Ascending aorta (tissue), 2 donors: ENCODE data around the gene TAS1R3. TPM values are rescaled to one million over a fixed set of nuclear protein-coding genes. Genes with fewer than 3 reads are reported as not detected.

Source experiments
- DNase-seq, 2 donors: peaks; one replicate each; pipeline ENCODE4 v3.0.0-alpha.2; 2019; ENCODE audit warnings: low spot score in 2 of 2
- H3K27ac ChIP-seq, 2 donors: fragments of 200-600 bp; sonication (generic); one replicate each; pipeline ENCODE4 v1.5.1; 2016 to 2017; ENCODE audit warnings: mild to moderate bottlenecking in 1 of 2
- H3K27me3 ChIP-seq: fragments of 200-600 bp; sonication (generic); one replicate; pipeline ENCODE4 v1.5.1; 2017
- H3K36me3 ChIP-seq, 2 donors: fragments of 200-600 bp; sonication (generic); one replicate each; pipeline ENCODE4 v1.5.1; 2016
- H3K4me1 ChIP-seq, 2 donors: fragments of 200-600 bp; sonication (generic); one replicate each; pipeline ENCODE4 v1.5.1; 2016 to 2017; ENCODE audit warnings: mild to moderate bottlenecking in 1 of 2
- H3K4me3 ChIP-seq, 2 donors: fragments of 200-600 bp; sonication (generic); one replicate each; pipeline ENCODE4 v1.5.1; 2016 to 2017; ENCODE audit warnings: mild to moderate bottlenecking in 1 of 2
- H3K9me3 ChIP-seq, 2 donors: fragments of 200-600 bp; sonication (generic); one replicate each; pipeline ENCODE4 v1.5.1; 2016
- intact Hi-C: fragments of 100-400 bp; cut with DNase I; formaldehyde crosslinking; loops from one replicate; pipeline ENCODE4 v1.15.1; 2023
- total RNA-seq: library from RNA; depleted of rRNA; stranded (reverse); fragments of >200 nt; gene quantifications from one replicate; pipeline ENCODE4 v1.1.0, GENCODE V29; 2016
- TF ChIP-seq, protein P1 (sequence below), 3 experiments: fragments of 200-600 bp in 2 of 3; fragments of 450-650 bp in 1 of 3; sonication (generic) in 2 of 3; IDR thresholded peaks; one replicate each; pipeline ENCODE4 v1.5.1; 2016 to 2019; ENCODE audit warnings: antibody characterized with exemption in 3 of 3, mild to moderate bottlenecking in 1 of 3, moderate library complexity in 1 of 3

TAS1R3 gene
- total RNA-seq, 1 donor from 2014 or later = 2.7 TPM

DNA sequence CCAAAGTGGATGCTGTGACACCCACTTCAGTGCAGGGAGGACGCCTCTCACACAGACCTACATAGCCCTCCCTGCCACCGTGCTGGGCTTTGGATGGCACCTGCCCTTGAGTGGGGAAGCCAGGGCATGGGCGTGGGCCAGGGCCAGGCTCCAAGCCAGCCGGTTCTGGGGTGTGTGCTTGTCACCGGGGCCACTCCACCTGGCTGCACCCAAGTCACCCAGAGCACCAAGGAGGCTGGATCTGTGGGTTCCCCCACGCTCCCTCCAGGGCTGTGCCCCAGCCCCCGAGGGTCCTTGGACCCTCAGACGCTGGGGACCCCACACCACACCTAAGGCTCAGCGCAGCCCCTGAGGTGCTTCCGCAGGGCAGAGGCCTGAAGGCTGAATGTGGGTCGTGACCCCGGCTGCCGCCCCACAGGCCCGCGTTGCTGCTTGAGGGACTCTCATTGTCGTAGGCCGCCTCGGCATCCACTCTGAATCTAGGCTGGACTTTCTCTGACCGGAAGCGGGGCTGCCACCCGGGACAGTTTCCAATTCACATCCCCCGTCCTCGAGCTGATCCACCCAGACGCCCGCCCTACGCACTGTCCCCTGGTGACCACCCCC, 25.8 kb downstream of the TAS1R3 start:
- H3K27me3 ChIP-seq = no peaks in the 10 kb centered on the region
- intact Hi-C loops = no loop called here

DNA sequence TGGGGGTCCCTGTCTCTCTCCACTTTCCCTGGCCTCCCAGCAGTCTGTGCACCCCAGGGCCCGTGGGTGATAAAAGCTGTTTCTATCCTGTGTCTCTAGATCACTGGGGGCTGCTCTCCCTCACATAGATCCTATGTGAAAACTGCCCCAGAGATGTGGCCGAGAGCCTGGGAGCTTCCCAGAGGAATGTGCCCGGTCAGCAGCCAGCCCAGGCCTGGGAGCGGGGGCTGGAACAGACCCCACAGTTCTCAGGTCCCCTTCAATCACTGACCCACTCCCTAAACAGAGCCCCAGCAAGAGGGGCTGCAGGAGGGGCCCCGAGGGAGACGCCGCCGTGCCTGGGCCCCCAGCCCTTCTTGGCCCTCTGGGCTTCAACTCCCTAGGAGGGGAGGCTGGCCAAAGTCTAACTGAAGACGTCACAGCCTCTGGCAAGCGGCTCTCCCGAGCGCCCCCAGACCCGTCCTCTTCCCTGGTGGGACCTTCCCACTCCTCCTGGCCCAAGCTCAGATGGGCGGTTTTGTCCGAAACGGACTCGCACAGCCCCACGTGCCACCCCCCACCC, 26.9 kb downstream of the TAS1R3 start:
- H3K27ac ChIP-seq = peak overlapping the region; percentile 90 to 92
- H3K9me3 ChIP-seq = no peaks in the 10 kb centered on the region
- TF ChIP-seq, protein P1, sequence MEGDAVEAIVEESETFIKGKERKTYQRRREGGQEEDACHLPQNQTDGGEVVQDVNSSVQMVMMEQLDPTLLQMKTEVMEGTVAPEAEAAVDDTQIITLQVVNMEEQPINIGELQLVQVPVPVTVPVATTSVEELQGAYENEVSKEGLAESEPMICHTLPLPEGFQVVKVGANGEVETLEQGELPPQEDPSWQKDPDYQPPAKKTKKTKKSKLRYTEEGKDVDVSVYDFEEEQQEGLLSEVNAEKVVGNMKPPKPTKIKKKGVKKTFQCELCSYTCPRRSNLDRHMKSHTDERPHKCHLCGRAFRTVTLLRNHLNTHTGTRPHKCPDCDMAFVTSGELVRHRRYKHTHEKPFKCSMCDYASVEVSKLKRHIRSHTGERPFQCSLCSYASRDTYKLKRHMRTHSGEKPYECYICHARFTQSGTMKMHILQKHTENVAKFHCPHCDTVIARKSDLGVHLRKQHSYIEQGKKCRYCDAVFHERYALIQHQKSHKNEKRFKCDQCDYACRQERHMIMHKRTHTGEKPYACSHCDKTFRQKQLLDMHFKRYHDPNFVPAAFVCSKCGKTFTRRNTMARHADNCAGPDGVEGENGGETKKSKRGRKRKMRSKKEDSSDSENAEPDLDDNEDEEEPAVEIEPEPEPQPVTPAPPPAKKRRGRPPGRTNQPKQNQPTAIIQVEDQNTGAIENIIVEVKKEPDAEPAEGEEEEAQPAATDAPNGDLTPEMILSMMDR (IDR thresholded peaks at IDR 0.05) = no peak
- intact Hi-C loops = loop anchor here (2.0 kb wide), 1 partner anchor 17 kb away; the partner anchor contains the start of gene AURKAIP1
- no peaks in the 10 kb centered on the region for H3K27me3 ChIP-seq
- peak overlapping the region; percentile 54 to 65 for H3K4me3 ChIP-seq
- peaks cover 30 to 69% of the 10 kb centered on the region in 2 donors for H3K4me1 ChIP-seq
- H3K36me3 ChIP-seq = peaks cover 14 to 19% of the 10 kb centered on the region in 2 donors
- no peak for DNase-seq

More for the DNA sequence above, 25.8 kb downstream of the TAS1R3 start:
- H3K36me3 ChIP-seq = peaks cover 14 to 19% of the 10 kb centered on the region in 2 donors
- H3K9me3 ChIP-seq = no peaks in the 10 kb centered on the region
- H3K27ac ChIP-seq = peak overlapping the region; percentile 90 to 92
- H3K4me1 ChIP-seq = peaks cover 30 to 73% of the 10 kb centered on the region in 2 donors
- DNase-seq = no peak
- peak overlapping the region; percentile 54 to 65 for H3K4me3 ChIP-seq
- TF ChIP-seq, protein P1 (IDR thresholded peaks at IDR 0.05) = no peak

DNA sequence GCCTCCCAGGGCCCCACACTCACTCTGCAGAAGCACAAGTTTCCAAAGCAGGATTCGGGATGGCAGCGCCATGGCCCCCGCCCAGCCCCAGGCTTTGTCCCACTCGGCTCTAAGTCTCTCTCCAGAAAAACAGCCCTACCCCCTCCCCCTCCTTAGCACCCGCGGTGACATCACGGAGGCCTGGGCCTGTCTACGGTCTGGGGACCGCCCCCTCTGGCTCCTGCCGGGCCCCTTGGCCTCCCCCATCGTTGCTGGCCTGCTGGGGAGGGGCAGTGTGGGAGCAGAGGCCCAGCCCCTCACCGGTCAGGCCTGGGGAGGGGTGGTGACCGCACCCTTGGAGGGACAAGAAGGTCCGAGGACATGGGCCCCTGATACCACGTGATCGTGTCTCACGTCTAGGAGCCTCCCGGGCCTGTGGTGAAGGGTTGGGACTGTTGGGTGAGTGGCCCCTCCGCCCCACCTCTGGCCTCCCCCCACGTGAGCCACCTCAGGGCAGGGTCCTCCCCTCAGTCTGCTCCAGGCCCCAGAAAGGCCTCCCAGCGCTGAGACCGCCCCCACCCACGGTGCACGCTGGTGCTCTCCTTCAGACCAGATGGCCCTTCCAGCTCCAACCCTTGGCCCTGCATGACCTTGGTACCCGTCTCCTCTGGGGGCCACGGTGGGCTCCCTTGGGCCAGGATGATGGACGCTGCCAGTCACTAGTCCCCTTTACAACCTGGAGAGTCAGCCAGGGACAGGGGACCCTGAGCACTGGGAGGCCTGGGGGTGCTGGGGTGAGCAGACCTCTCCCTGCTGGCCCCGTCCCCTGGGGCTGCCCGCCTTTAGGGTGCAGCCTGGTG, 27.6 kb downstream of the TAS1R3 start, which contains the start of gene MXRA8:
Gene MXRA8, minus strand, starts transcription at position 123 of the 839 bp plus-strand sequence. Its CDS starts 51 bp downstream, at position 72.
- peak within 1 kb of the TSS; percentile 54 to 65 for H3K4me3 ChIP-seq
- peaks cover 12 to 13% of the 10 kb centered on the region in 2 donors for H3K36me3 ChIP-seq
- no peaks in the 10 kb centered on the region for H3K9me3 ChIP-seq
- no peaks in the 10 kb centered on the region for H3K27me3 ChIP-seq
- intact Hi-C loops = loop anchor here (2.0 kb wide), 1 partner anchor 16 kb away; the partner anchor contains the start of gene AURKAIP1
- peak; percentile 51 to 87 for DNase-seq
- H3K27ac ChIP-seq = peak within 1 kb of the TSS; percentile 90 to 92
- H3K4me1 ChIP-seq = peaks cover 30 to 65% of the 10 kb centered on the region in 2 donors
- TF ChIP-seq, protein P1 (IDR thresholded peaks at IDR 0.05) = no peak

DNA sequence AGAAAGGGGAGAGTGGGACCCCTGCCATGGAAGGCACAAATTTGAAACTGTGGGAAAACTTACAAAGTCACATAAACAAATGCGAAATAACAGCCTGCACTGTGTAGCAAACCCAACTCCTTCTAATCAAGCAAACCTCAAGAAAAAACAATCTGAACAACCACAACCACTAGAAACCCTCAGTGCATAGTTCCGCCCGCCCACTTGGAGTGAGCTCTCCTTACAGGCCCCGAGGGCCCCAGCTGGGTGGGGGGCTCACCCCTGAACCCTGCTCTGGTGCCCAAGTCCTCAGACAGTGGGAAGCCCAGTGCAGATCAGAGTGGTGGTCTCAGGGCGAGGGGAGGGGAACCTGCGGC, 28.2 kb downstream of the TAS1R3 start:
- H3K27me3 ChIP-seq = no peaks in the 10 kb centered on the region
- intact Hi-C loops = loop anchor here (2.0 kb wide), 1 partner anchor 16 kb away; the partner anchor contains the start of gene AURKAIP1
- no peak for DNase-seq

More for the DNA sequence above, 28.2 kb downstream of the TAS1R3 start:
- Histone ChIP-seq H3K4me3 (peak overlapping the region in 1 of 2 donors; percentile 65), H3K36me3 (peaks cover 6% of the 10 kb centered on the region in 2 donors), H3K9me3 (no peaks in the 10 kb centered on the region), H3K27ac (peak overlapping the region; percentile 90 to 92), H3K4me1 (peaks cover 30 to 59% of the 10 kb centered on the region in 2 donors)
- TF ChIP-seq, protein P1 (IDR thresholded peaks at IDR 0.05) = no peak
